Osteocyte (in vitro differentiated cells): ENCODE measurements around the gene STX2. TPM values are rescaled to one million over a fixed set of nuclear protein-coding genes. Genes with fewer than 3 reads are reported as not detected.

Source experiments
- DNase-seq: peaks from one replicate; pipeline ENCODE4 v3.0.0; 2021; ENCODE audit warnings: mixed read lengths; ENCODE audit not compliant: unreplicated experiment; ENCODE audit errors: extremely low spot score
- H3K27ac Mint-ChIP-seq: one replicate; pipeline ENCODE4 v1.8.0; 2021; ENCODE audit warnings: mild to moderate bottlenecking, mixed read lengths; ENCODE audit not compliant: unreplicated experiment
- H3K27me3 Mint-ChIP-seq: one replicate; pipeline ENCODE4 v1.8.0; 2021; ENCODE audit warnings: mixed read lengths; ENCODE audit not compliant: unreplicated experiment
- H3K36me3 Mint-ChIP-seq: one replicate; pipeline ENCODE4 v1.8.0; 2021; ENCODE audit warnings: mixed read lengths; ENCODE audit not compliant: unreplicated experiment
- H3K4me1 Mint-ChIP-seq: one replicate; pipeline ENCODE4 v1.8.0; 2021; ENCODE audit warnings: mixed read lengths; ENCODE audit not compliant: unreplicated experiment
- H3K4me3 Mint-ChIP-seq: one replicate; pipeline ENCODE4 v1.8.0; 2021; ENCODE audit warnings: mild to moderate bottlenecking, moderate library complexity, mixed read lengths; ENCODE audit not compliant: unreplicated experiment
- H3K9me3 Mint-ChIP-seq: one replicate; pipeline ENCODE4 v1.8.0; 2021; ENCODE audit warnings: mixed read lengths; ENCODE audit not compliant: unreplicated experiment
- CTCF ChIP-seq: fragments of 200-600 bp; sonication (generic); IDR thresholded peaks from 2 replicates; pipeline ENCODE4 v1.5.0; 2021; ENCODE audit warnings: antibody characterized with exemption, mild to moderate bottlenecking, moderate library complexity
- total RNA-seq: library from RNA; stranded (reverse); gene quantifications from 2 replicates; pipeline ENCODE4 v1.2.1, GENCODE V29; 2021

STX2 gene
- total RNA-seq, 1 donor from 2014 or later: 32.0 TPM

GRCh38 chr12:130879781-130880389, 40.8 kb upstream of the STX2 start:
- no peak for DNase-seq
- Mint-ChIP-seq H3K4me1 (peaks cover 7% of the 10 kb centered on the region), H3K9me3 (no peaks in the 10 kb centered on the region), H3K36me3 (peaks cover 26% of the 10 kb centered on the region), H3K4me3 (no peak overlapping the region), H3K27ac (no peak overlapping the region), H3K27me3 (no peaks in the 10 kb centered on the region)
- TF ChIP-seq CTCF: no peak

DNA sequence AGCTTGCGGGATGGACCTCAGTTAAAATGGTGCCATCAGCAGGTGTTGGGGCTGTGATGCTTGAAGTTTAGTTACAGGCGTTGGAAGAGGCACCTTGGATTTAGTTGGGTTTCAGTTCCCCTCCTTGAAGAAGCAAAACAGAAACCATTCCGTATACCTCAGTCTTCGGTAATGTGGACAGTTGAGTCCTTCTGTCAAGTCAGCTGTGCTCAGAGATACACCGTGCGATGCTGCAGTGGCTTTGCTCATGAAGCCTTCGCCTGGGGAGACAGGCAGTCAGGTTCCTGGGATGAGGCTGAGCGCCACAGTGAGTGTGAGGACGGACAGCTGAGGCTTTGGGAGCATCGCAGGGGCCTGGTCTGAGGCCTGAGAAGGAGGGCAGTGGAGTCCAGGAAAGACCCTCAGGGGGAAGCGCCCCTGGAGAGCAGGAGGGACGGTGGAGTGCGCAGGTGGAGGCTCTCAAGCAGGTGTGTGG, 40.2 kb upstream of the STX2 start:
- no peaks in the 10 kb centered on the region for H3K9me3 Mint-ChIP-seq
- peaks cover 13% of the 10 kb centered on the region for H3K4me1 Mint-ChIP-seq
- H3K36me3 Mint-ChIP-seq: peaks cover 32% of the 10 kb centered on the region
- no peaks in the 10 kb centered on the region for H3K27me3 Mint-ChIP-seq
- H3K4me3 Mint-ChIP-seq: no peak overlapping the region
- H3K27ac Mint-ChIP-seq: no peak overlapping the region
- TF ChIP-seq CTCF: no peak
- DNase-seq: no peak

DNA sequence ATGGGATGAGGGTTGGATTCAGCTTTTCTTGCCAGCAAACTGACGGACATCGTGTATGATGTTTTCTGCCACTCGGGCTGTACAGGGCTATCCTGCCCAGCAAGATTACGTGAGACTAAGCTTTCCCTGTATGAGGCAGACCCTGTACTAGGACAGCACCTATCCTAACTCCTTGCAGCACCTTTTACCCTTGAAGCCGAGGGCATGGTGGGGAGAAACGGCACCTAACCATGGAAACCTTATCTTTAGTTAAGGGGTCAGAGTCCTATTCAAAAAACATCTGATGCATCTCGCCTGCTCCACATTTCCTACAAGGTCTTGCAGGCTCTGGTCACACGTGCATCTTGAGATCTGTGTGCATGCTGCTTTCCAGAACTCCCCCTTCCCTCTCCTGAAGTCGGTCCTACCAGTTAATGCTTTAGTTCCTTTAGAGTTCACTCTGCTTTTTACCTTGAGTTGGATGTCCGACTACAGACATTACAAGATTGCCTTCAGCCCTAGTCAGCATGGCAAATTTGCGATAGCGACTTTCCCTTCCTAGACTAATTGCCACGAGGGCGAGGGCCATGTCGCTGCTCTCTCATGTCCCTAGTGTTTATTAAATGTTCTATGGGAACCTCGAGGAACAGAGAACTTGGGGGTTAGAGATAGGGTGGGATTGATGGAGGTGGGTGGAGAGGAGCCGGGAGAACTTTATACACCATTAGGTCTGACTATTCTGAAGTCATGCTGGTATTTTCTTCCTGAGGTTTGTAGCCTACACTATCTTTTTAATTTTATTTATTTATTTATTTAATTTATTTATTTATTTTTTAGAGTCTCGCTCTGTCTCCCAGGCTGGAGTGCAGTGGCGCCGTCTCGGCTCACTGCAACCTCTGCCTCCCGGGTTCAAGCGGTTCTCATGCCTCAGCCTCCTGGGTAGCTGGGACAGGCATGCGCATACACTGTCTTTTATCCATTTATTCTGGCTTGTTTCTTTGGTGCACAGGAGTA, 39.4 kb upstream of the STX2 start:
- no peak overlapping the region for H3K27ac Mint-ChIP-seq
- no peaks in the 10 kb centered on the region for H3K9me3 Mint-ChIP-seq
- TF ChIP-seq CTCF: no peak
- no peak overlapping the region for H3K4me3 Mint-ChIP-seq
- DNase-seq: no peak
- peaks cover 40% of the 10 kb centered on the region for H3K36me3 Mint-ChIP-seq
- peaks cover 20% of the 10 kb centered on the region for H3K4me1 Mint-ChIP-seq
- no peaks in the 10 kb centered on the region for H3K27me3 Mint-ChIP-seq

DNA sequence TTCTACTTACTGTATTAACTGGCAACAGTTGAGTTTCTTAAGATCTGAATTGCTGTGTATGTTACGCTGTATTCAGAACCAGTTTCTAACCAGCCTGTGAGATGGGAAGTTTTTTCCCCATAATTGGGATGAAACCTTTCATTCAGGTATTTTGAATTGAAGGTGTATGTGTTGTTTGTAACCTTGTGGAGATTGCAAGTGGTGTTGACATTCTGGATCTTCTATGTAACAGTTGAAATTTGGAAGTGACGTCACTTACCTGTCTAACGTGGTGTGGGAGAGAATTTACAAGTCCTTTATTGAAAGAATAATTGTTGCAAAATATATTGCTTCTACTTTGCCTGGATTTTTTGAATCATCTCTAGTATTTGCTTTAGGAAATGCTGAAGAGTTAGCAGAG, 38.3 kb upstream of the STX2 start:
- no peak for TF ChIP-seq CTCF
- H3K4me1 Mint-ChIP-seq: peaks cover 30% of the 10 kb centered on the region
- no peaks in the 10 kb centered on the region for H3K9me3 Mint-ChIP-seq
- peaks cover 49% of the 10 kb centered on the region for H3K36me3 Mint-ChIP-seq
- no peak for DNase-seq
- no peak overlapping the region for H3K4me3 Mint-ChIP-seq
- H3K27me3 Mint-ChIP-seq: no peaks in the 10 kb centered on the region
- no peak overlapping the region for H3K27ac Mint-ChIP-seq

- peaks cover 49% of the 10 kb centered on the region for H3K36me3 Mint-ChIP-seq
- H3K4me3 Mint-ChIP-seq: no peak overlapping the region
- DNase-seq: no peak
- no peaks in the 10 kb centered on the region for H3K9me3 Mint-ChIP-seq
- H3K27ac Mint-ChIP-seq: no peak overlapping the region
- TF ChIP-seq CTCF: no peak
- H3K27me3 Mint-ChIP-seq: no peaks in the 10 kb centered on the region
- H3K4me1 Mint-ChIP-seq: peaks cover 30% of the 10 kb centered on the region
Observed at GRCh38 chr12:130876758-130877157, 37.7 kb upstream of the STX2 start.
